DND-41 (cell line): Measurements from ENCODE around the gene PDIA5.

Experiments
- EZH2 ChIP-seq: IDR thresholded peaks from 3 replicates; pipeline ENCODE4 v1.6.1; 2012; ENCODE audit warnings: borderline replicate concordance, low read depth, mild to moderate bottlenecking, moderate library complexity, low read length, inconsistent platforms; ENCODE audit not compliant: severe bottlenecking
- TF ChIP-seq, protein P1 (sequence below): IDR thresholded peaks from 2 replicates; pipeline ENCODE4 v1.5.1; 2012; ENCODE audit warnings: borderline replicate concordance, low read length, moderate library complexity, mild to moderate bottlenecking; ENCODE audit not compliant: poor library complexity, severe bottlenecking; ENCODE audit errors: extremely low read depth

DNA sequence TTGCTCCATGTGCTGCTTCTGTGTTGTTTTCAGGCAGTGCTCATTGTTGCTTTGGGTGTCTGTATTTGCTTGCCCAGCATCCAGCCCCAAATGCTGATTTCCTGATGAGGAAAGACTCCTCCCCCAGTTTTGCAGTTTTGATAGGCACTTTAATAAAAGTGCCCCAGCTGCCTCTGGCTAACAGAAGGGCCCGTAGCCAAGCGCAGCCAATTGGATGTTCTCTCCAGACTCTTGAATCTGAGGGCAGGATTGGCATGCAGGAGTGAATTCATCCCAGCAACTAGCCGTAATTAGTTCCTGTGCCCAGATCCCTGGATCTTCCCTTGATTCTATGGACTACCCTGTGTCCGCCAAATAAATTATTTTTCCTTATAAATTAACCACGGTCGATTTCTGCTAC is 24.4 kb upstream of the PDIA5 start:
- TF ChIP-seq, protein P1, sequence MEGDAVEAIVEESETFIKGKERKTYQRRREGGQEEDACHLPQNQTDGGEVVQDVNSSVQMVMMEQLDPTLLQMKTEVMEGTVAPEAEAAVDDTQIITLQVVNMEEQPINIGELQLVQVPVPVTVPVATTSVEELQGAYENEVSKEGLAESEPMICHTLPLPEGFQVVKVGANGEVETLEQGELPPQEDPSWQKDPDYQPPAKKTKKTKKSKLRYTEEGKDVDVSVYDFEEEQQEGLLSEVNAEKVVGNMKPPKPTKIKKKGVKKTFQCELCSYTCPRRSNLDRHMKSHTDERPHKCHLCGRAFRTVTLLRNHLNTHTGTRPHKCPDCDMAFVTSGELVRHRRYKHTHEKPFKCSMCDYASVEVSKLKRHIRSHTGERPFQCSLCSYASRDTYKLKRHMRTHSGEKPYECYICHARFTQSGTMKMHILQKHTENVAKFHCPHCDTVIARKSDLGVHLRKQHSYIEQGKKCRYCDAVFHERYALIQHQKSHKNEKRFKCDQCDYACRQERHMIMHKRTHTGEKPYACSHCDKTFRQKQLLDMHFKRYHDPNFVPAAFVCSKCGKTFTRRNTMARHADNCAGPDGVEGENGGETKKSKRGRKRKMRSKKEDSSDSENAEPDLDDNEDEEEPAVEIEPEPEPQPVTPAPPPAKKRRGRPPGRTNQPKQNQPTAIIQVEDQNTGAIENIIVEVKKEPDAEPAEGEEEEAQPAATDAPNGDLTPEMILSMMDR, result no peak
- TF ChIP-seq EZH2, result no peak
